ENCODE results near the gene PLXNA2.

Gene PLXNA2

GRCh38 chr1:208243967-208244916, at the start of gene PLXNA2:
Gene PLXNA2 (minus strand): TSS chr1:208244384. CDS start chr1:208217922, 26,462 bp downstream.
- peak; percentile 42 to 53 for DNase-seq

- no peak for DNase-seq
Measured at GRCh38 chr1:208292908-208293307, 48.7 kb upstream of the PLXNA2 start.

GRCh38 chr1:208291923-208292711, 47.9 kb upstream of the PLXNA2 start:
- no peak for DNase-seq

GRCh38 chr1:208291129-208291528, 46.9 kb upstream of the PLXNA2 start:
- no peak for DNase-seq

- DNase-seq: no peak
Measured at GRCh38 chr1:208289716-208290115, 45.5 kb upstream of the PLXNA2 start.

GRCh38 chr1:208288495-208288894, 44.3 kb upstream of the PLXNA2 start:
- no peak for DNase-seq

GRCh38 chr1:208280681-208281450, 36.7 kb upstream of the PLXNA2 start:
- no peak for DNase-seq

- DNase-seq: no peak
Measured at GRCh38 chr1:208279826-208280588, 35.8 kb upstream of the PLXNA2 start.

- DNase-seq: no peak
Measured at GRCh38 chr1:208278638-208279037, 34.5 kb upstream of the PLXNA2 start.

- no peak for DNase-seq
Measured at GRCh38 chr1:208276757-208277435, 32.7 kb upstream of the PLXNA2 start.

- DNase-seq: no peak
Measured at GRCh38 chr1:208275083-208275482, 30.9 kb upstream of the PLXNA2 start.

GRCh38 chr1:208273386-208274017, 29.3 kb upstream of the PLXNA2 start:
- DNase-seq: no peak

GRCh38 chr1:208272713-208273112, 28.5 kb upstream of the PLXNA2 start:
- no peak for DNase-seq

- no peak for DNase-seq
Measured at GRCh38 chr1:208272311-208272710, 28.1 kb upstream of the PLXNA2 start.

- DNase-seq: no peak
Measured at GRCh38 chr1:208271236-208271635, 27.1 kb upstream of the PLXNA2 start.

GRCh38 chr1:208270651-208271141, 26.5 kb upstream of the PLXNA2 start:
- DNase-seq: no peak

GRCh38 chr1:208269338-208269666, 25.1 kb upstream of the PLXNA2 start:
- no peak for DNase-seq

GRCh38 chr1:208268541-208269337, 24.6 kb upstream of the PLXNA2 start:
- no peak for DNase-seq

GRCh38 chr1:208265525-208265924, 21.3 kb upstream of the PLXNA2 start:
- DNase-seq: no peak

GRCh38 chr1:208265122-208265469, 20.9 kb upstream of the PLXNA2 start:
- no peak for DNase-seq
